HEK293 (cell line): ENCODE measurements around the gene KCNK4.
A peak's percentile ranks its signal among the peaks of the same experiment; 100 is the strongest.

Experiments used
- BCL11A ChIP-seq: fragments of 450-650 bp; formaldehyde crosslinking; IDR thresholded peaks from 2 replicates; pipeline ENCODE4 v1.5.1; 2016; ENCODE audit warnings: low read depth, missing biosample characterization, missing genetic modification characterization
- IKZF3 ChIP-seq: fragments of 450-650 bp; IDR thresholded peaks from 2 replicates; pipeline ENCODE4 v1.5.0; 2018; ENCODE audit warnings: missing biosample characterization, mild to moderate bottlenecking, missing genetic modification characterization, moderate library complexity
- KLF1 ChIP-seq: fragments of 450-650 bp; formaldehyde crosslinking; IDR thresholded peaks from 2 replicates; pipeline ENCODE4 v1.5.1; 2016; ENCODE audit warnings: missing biosample characterization, missing genetic modification characterization
- MZF1 ChIP-seq: fragments of 450-650 bp; formaldehyde crosslinking; IDR thresholded peaks from 2 replicates; pipeline ENCODE4 v1.5.1; 2017; ENCODE audit warnings: missing biosample characterization, missing genetic modification characterization, borderline replicate concordance
- SP2 ChIP-seq: fragments of 450-650 bp; formaldehyde crosslinking; IDR thresholded peaks from 2 replicates; pipeline ENCODE4 v1.5.1; 2016; ENCODE audit warnings: missing biosample characterization, missing genetic modification characterization
- SP3 ChIP-seq: fragments of 450-650 bp; formaldehyde crosslinking; IDR thresholded peaks from 2 replicates; pipeline ENCODE4 v1.5.1; 2016; ENCODE audit warnings: missing biosample characterization, missing genetic modification characterization
- TRIM28 ChIP-seq: IDR thresholded peaks from 2 replicates; pipeline ENCODE4 v1.6.1; 2011; ENCODE audit warnings: low read length, control low read depth, borderline replicate concordance
- ZBTB48 ChIP-seq: fragments of 450-650 bp; formaldehyde crosslinking; IDR thresholded peaks from 2 replicates; pipeline ENCODE4 v1.5.1; 2016; ENCODE audit warnings: missing biosample characterization, missing genetic modification characterization
- ZNF10 ChIP-seq: fragments of 450-650 bp; formaldehyde crosslinking; IDR thresholded peaks from 2 replicates; pipeline ENCODE4 v1.5.1; 2017; ENCODE audit warnings: missing biosample characterization, missing genetic modification characterization
- ZNF140 ChIP-seq: fragments of 450-650 bp; formaldehyde crosslinking; IDR thresholded peaks from 2 replicates; pipeline ENCODE4 v1.5.1; 2016; ENCODE audit warnings: missing biosample characterization, missing genetic modification characterization
- ZNF2 ChIP-seq: fragments of 450-650 bp; formaldehyde crosslinking; IDR thresholded peaks from 2 replicates; pipeline ENCODE4 v1.5.1; 2016; ENCODE audit warnings: missing biosample characterization, missing genetic modification characterization
- ZNF214 ChIP-seq: fragments of 450-650 bp; formaldehyde crosslinking; IDR thresholded peaks from 2 replicates; pipeline ENCODE4 v1.5.1; 2017; ENCODE audit warnings: missing biosample characterization, mild to moderate bottlenecking, missing genetic modification characterization, borderline replicate concordance
- ZNF223 ChIP-seq: fragments of 450-650 bp; formaldehyde crosslinking; IDR thresholded peaks from 2 replicates; pipeline ENCODE4 v1.5.1; 2016; ENCODE audit warnings: missing biosample characterization, missing genetic modification characterization
- ZNF274 ChIP-seq, 2 experiments: fragments of 200-500 bp in 1 of 2; fragments of 450-650 bp in 1 of 2; sonication (Bioruptor generic) in 1 of 2; formaldehyde crosslinking in 1 of 2; IDR thresholded peaks; 2 replicates each; pipeline versions ENCODE4 v1.5.1 to v1.6.1; 2014 to 2016; ENCODE audit warnings: borderline replicate concordance in 1 of 2, inconsistent platforms in 1 of 2, low read length in 1 of 2, missing biosample characterization in 1 of 2, missing genetic modification characterization in 1 of 2
- ZNF302 ChIP-seq: fragments of 450-650 bp; formaldehyde crosslinking; IDR thresholded peaks from 2 replicates; pipeline ENCODE4 v1.5.1; 2016; ENCODE audit warnings: missing biosample characterization, missing genetic modification characterization, low read depth
- ZNF311 ChIP-seq: fragments of 450-650 bp; formaldehyde crosslinking; IDR thresholded peaks from 2 replicates; pipeline ENCODE4 v1.5.1; 2017; ENCODE audit warnings: missing biosample characterization, missing genetic modification characterization, borderline replicate concordance
- ZNF335 ChIP-seq: fragments of 450-650 bp; formaldehyde crosslinking; conservative IDR thresholded peaks from 2 replicates; pipeline ENCODE4 v1.5.1; 2016; ENCODE audit warnings: missing biosample characterization, missing genetic modification characterization
- ZNF341 ChIP-seq: fragments of 450-650 bp; formaldehyde crosslinking; IDR thresholded peaks from 2 replicates; pipeline ENCODE4; 2016; ENCODE audit warnings: low read depth, missing biosample characterization, missing genetic modification characterization
- ZNF394 ChIP-seq: fragments of 450-650 bp; formaldehyde crosslinking; IDR thresholded peaks from 2 replicates; pipeline ENCODE4 v1.5.1; 2016; ENCODE audit warnings: missing biosample characterization, missing genetic modification characterization, mild to moderate bottlenecking, moderate library complexity, borderline replicate concordance
- ZNF48 ChIP-seq: fragments of 450-650 bp; formaldehyde crosslinking; IDR thresholded peaks from 2 replicates; pipeline ENCODE4 v1.5.1; 2016; ENCODE audit warnings: missing biosample characterization, missing genetic modification characterization
- ZNF510 ChIP-seq: fragments of 450-650 bp; formaldehyde crosslinking; IDR thresholded peaks from 2 replicates; pipeline ENCODE4 v1.5.1; 2018; ENCODE audit warnings: mild to moderate bottlenecking, missing genetic modification characterization, missing biosample characterization; ENCODE audit not compliant: insufficient replicate concordance
- ZNF654 ChIP-seq: fragments of 450-650 bp; formaldehyde crosslinking; IDR thresholded peaks from 2 replicates; pipeline ENCODE4 v1.5.1; 2016; ENCODE audit warnings: low read depth, missing biosample characterization, missing genetic modification characterization
- ZNF658 ChIP-seq: fragments of 450-650 bp; formaldehyde crosslinking; IDR thresholded peaks from 2 replicates; pipeline ENCODE4; 2016; ENCODE audit warnings: missing biosample characterization, missing genetic modification characterization
- ZNF747 ChIP-seq: fragments of 450-650 bp; formaldehyde crosslinking; IDR thresholded peaks from 2 replicates; pipeline ENCODE4 v1.5.1; 2016; ENCODE audit warnings: missing biosample characterization, missing genetic modification characterization
- TF ChIP-seq, protein P1 (sequence below): fragments of 450-650 bp; formaldehyde crosslinking; IDR thresholded peaks from 2 replicates; pipeline ENCODE4 v1.5.1; 2016; ENCODE audit warnings: missing biosample characterization, missing genetic modification characterization
- TF ChIP-seq, protein P2 (sequence below): fragments of 450-650 bp; formaldehyde crosslinking; IDR thresholded peaks from 2 replicates; pipeline ENCODE4 v1.5.1; 2016; ENCODE audit warnings: missing biosample characterization, missing genetic modification characterization, low read depth
- TF ChIP-seq, protein P3 (sequence below): fragments of 450-650 bp; formaldehyde crosslinking; IDR thresholded peaks from 2 replicates; pipeline ENCODE4 v1.5.1; 2016; ENCODE audit warnings: missing biosample characterization, missing genetic modification characterization
- TF ChIP-seq, protein P4 (sequence below): fragments of 450-650 bp; formaldehyde crosslinking; IDR thresholded peaks from 2 replicates; pipeline ENCODE4 v1.5.1; 2017; ENCODE audit warnings: missing biosample characterization, missing genetic modification characterization
- TF ChIP-seq, protein P5 (sequence below): fragments of 450-650 bp; formaldehyde crosslinking; IDR thresholded peaks from 2 replicates; pipeline ENCODE4 v1.5.1; 2016; ENCODE audit warnings: missing biosample characterization, missing genetic modification characterization
- TF ChIP-seq, protein P6 (sequence below): sonication (generic); formaldehyde crosslinking; IDR thresholded peaks from 2 replicates; pipeline ENCODE4 v1.8.1; 2022; ENCODE audit warnings: mild to moderate bottlenecking, moderate library complexity, missing genetic modification reagents

The KCNK4 gene

DNA sequence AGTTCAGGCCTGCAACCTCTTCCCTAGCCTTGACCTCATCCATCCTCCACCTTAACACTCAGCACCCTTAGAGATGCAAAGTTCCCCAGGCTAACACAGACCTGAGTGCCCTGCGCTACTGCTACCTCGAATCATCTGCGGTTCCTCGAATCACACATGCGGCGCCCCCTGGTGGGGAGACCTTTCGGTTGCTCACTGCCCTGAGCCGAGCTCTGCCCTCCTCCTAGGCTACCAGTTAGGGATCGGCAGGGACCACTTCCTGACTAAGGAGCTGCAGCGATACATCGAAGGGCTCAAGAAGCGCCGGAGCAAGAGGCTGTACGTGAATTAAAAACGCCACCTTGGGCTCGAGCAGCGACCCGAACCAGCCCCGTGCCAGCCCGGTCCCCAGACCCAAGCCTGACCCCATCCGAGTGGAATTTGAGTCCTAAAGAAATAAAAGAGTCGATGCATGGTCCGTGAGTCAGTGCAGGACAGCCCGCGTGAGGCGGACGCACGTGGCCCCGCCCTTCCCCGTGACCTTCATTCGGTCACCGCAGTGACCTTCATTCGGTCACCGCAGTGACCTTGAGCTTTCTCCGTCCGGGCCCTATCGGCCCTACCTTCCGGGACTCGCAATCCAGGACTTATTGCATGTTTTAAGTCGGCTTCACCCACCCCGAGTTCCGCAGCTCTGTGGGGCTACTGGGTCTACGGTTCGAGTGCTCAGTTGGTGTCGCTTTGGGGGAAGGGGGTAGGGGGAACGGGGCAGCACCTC is 13.4 kb downstream of the KCNK4 start (continued):
- TF ChIP-seq BCL11A (tag by site-specific recombination) (peak; percentile 71; the same call in 1 of the 2 replicates), ZNF335 (tag by site-specific recombination) (peak; percentile 84), ZNF510 (tag by site-specific recombination) (no peak), ZNF223 (tag by site-specific recombination) (no peak), ZNF654 (tag by site-specific recombination) (peak; percentile 42), ZNF311 (no peak), ZNF747 (no peak), IKZF3 (tag by site-specific recombination) (peak; percentile 57; the same call in 1 of the 2 replicates), ZNF341 (peak; percentile 42), SP3 (tag by site-specific recombination) (peak; percentile 45; the same call in 1 of the 2 replicates), ZNF274 (IDR thresholded peaks at IDR 0.05; ENCODE audit: low read length) (no peak), ZNF274 (tag by site-specific recombination; IDR thresholded peaks at IDR 0.05; ENCODE audit: borderline replicate concordance) (no peak), ZNF302 (tag by site-specific recombination) (no peak), KLF1 (tag by site-specific recombination) (0 out of 2 replicates have a peak, but pooled peaks have one; percentile 9), ZNF140 (tag by site-specific recombination) (no peak), ZNF48 (no peak), ZNF10 (no peak; the same call in 1 of the 2 replicates), ZNF394 (no peak; the same call in 1 of the 2 replicates), TRIM28 (0 out of 2 replicates have a peak, but pooled peaks have one; percentile 24), ZNF658 (no peak), SP2 (0 out of 2 replicates have a peak, but pooled peaks have one; percentile 15), ZNF214 (tag by site-specific recombination) (peak; percentile 100), ZNF2 (tag by site-specific recombination) (peak; percentile 69), ZBTB48 (tag by site-specific recombination) (peak; percentile 99), MZF1 (tag by site-specific recombination) (0 out of 2 replicates have a peak, but pooled peaks have one; percentile 40)
- TF ChIP-seq, protein P1, sequence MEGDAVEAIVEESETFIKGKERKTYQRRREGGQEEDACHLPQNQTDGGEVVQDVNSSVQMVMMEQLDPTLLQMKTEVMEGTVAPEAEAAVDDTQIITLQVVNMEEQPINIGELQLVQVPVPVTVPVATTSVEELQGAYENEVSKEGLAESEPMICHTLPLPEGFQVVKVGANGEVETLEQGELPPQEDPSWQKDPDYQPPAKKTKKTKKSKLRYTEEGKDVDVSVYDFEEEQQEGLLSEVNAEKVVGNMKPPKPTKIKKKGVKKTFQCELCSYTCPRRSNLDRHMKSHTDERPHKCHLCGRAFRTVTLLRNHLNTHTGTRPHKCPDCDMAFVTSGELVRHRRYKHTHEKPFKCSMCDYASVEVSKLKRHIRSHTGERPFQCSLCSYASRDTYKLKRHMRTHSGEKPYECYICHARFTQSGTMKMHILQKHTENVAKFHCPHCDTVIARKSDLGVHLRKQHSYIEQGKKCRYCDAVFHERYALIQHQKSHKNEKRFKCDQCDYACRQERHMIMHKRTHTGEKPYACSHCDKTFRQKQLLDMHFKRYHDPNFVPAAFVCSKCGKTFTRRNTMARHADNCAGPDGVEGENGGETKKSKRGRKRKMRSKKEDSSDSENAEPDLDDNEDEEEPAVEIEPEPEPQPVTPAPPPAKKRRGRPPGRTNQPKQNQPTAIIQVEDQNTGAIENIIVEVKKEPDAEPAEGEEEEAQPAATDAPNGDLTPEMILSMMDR (tag by site-specific recombination): peak; percentile 87
- TF ChIP-seq, protein P2, sequence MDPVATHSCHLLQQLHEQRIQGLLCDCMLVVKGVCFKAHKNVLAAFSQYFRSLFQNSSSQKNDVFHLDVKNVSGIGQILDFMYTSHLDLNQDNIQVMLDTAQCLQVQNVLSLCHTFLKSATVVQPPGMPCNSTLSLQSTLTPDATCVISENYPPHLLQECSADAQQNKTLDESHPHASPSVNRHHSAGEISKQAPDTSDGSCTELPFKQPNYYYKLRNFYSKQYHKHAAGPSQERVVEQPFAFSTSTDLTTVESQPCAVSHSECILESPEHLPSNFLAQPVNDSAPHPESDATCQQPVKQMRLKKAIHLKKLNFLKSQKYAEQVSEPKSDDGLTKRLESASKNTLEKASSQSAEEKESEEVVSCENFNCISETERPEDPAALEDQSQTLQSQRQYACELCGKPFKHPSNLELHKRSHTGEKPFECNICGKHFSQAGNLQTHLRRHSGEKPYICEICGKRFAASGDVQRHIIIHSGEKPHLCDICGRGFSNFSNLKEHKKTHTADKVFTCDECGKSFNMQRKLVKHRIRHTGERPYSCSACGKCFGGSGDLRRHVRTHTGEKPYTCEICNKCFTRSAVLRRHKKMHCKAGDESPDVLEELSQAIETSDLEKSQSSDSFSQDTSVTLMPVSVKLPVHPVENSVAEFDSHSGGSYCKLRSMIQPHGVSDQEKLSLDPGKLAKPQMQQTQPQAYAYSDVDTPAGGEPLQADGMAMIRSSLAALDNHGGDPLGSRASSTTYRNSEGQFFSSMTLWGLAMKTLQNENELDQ (tag by site-specific recombination): no peak
- TF ChIP-seq, protein P3, sequence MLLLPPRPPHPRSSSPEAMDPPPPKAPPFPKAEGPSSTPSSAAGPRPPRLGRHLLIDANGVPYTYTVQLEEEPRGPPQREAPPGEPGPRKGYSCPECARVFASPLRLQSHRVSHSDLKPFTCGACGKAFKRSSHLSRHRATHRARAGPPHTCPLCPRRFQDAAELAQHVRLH (tag by site-specific recombination): 0 out of 2 replicates have a peak, but pooled peaks have one; percentile 33
- TF ChIP-seq, protein P4, sequence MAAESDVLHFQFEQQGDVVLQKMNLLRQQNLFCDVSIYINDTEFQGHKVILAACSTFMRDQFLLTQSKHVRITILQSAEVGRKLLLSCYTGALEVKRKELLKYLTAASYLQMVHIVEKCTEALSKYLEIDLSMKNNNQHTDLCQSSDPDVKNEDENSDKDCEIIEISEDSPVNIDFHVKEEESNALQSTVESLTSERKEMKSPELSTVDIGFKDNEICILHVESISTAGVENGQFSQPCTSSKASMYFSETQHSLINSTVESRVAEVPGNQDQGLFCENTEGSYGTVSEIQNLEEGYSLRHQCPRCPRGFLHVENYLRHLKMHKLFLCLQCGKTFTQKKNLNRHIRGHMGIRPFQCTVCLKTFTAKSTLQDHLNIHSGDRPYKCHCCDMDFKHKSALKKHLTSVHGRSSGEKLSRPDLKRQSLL (tag by site-specific recombination): peak; percentile 78
- TF ChIP-seq, protein P5, sequence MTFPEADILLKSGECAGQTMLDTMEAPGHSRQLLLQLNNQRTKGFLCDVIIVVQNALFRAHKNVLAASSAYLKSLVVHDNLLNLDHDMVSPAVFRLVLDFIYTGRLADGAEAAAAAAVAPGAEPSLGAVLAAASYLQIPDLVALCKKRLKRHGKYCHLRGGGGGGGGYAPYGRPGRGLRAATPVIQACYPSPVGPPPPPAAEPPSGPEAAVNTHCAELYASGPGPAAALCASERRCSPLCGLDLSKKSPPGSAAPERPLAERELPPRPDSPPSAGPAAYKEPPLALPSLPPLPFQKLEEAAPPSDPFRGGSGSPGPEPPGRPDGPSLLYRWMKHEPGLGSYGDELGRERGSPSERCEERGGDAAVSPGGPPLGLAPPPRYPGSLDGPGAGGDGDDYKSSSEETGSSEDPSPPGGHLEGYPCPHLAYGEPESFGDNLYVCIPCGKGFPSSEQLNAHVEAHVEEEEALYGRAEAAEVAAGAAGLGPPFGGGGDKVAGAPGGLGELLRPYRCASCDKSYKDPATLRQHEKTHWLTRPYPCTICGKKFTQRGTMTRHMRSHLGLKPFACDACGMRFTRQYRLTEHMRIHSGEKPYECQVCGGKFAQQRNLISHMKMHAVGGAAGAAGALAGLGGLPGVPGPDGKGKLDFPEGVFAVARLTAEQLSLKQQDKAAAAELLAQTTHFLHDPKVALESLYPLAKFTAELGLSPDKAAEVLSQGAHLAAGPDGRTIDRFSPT (tag by site-specific recombination): peak; percentile 70; the same call in 1 of the 2 replicates
- TF ChIP-seq, protein P6, sequence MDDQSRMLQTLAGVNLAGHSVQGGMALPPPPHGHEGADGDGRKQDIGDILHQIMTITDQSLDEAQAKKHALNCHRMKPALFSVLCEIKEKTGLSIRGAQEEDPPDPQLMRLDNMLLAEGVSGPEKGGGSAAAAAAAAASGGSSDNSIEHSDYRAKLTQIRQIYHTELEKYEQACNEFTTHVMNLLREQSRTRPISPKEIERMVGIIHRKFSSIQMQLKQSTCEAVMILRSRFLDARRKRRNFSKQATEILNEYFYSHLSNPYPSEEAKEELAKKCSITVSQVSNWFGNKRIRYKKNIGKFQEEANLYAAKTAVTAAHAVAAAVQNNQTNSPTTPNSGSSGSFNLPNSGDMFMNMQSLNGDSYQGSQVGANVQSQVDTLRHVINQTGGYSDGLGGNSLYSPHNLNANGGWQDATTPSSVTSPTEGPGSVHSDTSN: no peak
